Activated CD4-positive, CD25-positive, alpha-beta regulatory T cell (primary cell): ENCODE data around the gene FNBP1L.
"Not testable (repeated sequence)": the region's sequence is repeated elsewhere in the genome, so short reads cannot be mapped to it uniquely, and the experiment has no call there.

ENCODE experiments used
- DNase-seq, 4 experiments: peaks; one replicate each; lab custom pipeline; 2025; lab: John Stamatoyannopoulos, UW

The FNBP1L gene

GRCh38 chr1:93532780-93533378 is 85.0 kb downstream of the FNBP1L start:
- no peak for DNase-seq

GRCh38 chr1:93533677-93534076 is 85.8 kb downstream of the FNBP1L start:
- DNase-seq = no peak

- DNase-seq = no peak
Measured at GRCh38 chr1:93537396-93537795, 89.5 kb downstream of the FNBP1L start.

GRCh38 chr1:93537924-93538323 is 90.0 kb downstream of the FNBP1L start:
- no peak for DNase-seq

- DNase-seq = no peak
Measured at GRCh38 chr1:93541045-93541444, 93.1 kb downstream of the FNBP1L start.

- no peak for DNase-seq
Measured at GRCh38 chr1:93542398-93542797, 94.5 kb downstream of the FNBP1L start.

GRCh38 chr1:93546162-93546863 is 98.4 kb downstream of the FNBP1L start:
- no peak for DNase-seq

GRCh38 chr1:93549131-93549530 is 101.2 kb downstream of the FNBP1L start:
- DNase-seq = no peak

- no peak for DNase-seq
Measured at GRCh38 chr1:93549811-93550210, 101.9 kb downstream of the FNBP1L start.

GRCh38 chr1:93552741-93553455 is 105.0 kb downstream of the FNBP1L start:
- DNase-seq = no peak

GRCh38 chr1:93553886-93554490 is 106.1 kb downstream of the FNBP1L start:
- not testable (repeated sequence) for DNase-seq

GRCh38 chr1:93554883-93555872 is 107.3 kb downstream of the FNBP1L start:
- no peak for DNase-seq

GRCh38 chr1:93556291-93556690 is 108.4 kb downstream of the FNBP1L start:
- DNase-seq = no peak

- DNase-seq = no peak
Measured at GRCh38 chr1:93559045-93559444, 111.1 kb downstream of the FNBP1L start.

- DNase-seq = no peak
Measured at GRCh38 chr1:93559695-93560094, 111.8 kb downstream of the FNBP1L start.

GRCh38 chr1:93565496-93566206 is 117.7 kb downstream of the FNBP1L start:
- no peak for DNase-seq

GRCh38 chr1:93566227-93566626 is 118.3 kb downstream of the FNBP1L start:
- DNase-seq = no peak

- DNase-seq = no peak
Measured at GRCh38 chr1:93567255-93567918, 119.5 kb downstream of the FNBP1L start.

GRCh38 chr1:93569489-93569888 is 121.6 kb downstream of the FNBP1L start:
- no peak for DNase-seq

GRCh38 chr1:93571623-93572310 is 123.8 kb downstream of the FNBP1L start:
- DNase-seq = no peak
